HFF-Myc (cell line): ENCODE results near the gene LRMDA.

ENCODE experiments used
- DNase-seq: peaks from one replicate; pipeline ENCODE4 v3.0.0-alpha.2; 2011; ENCODE audit warnings: low read depth; ENCODE audit errors: extremely low read depth
- H3K4me3 ChIP-seq: replicated peaks from 2 replicates; pipeline ENCODE4 v1.5.1; 2011; ENCODE audit warnings: low read depth, mild to moderate bottlenecking, control low read depth, low read length
- CTCF ChIP-seq: IDR thresholded peaks from 2 replicates; pipeline ENCODE4 v1.5.1; 2012; ENCODE audit warnings: mild to moderate bottlenecking, low read depth, low read length, control low read depth; ENCODE audit errors: missing control alignments

LRMDA gene

GRCh38 chr10:76357726-76358415 lies 926.4 kb downstream of the LRMDA start:
- H3K4me3 ChIP-seq, result no peak overlapping the region
- TF ChIP-seq CTCF, result no peak
- no peak for DNase-seq

GRCh38 chr10:76358743-76359395 lies 927.4 kb downstream of the LRMDA start:
- no peak overlapping the region for H3K4me3 ChIP-seq
- DNase-seq, result no peak
- TF ChIP-seq CTCF, result no peak

- DNase-seq, result no peak
- no peak for TF ChIP-seq CTCF
- H3K4me3 ChIP-seq, result no peak overlapping the region
These were observed 944.3 kb downstream of the LRMDA start for GRCh38 chr10:76375761-76376160.

GRCh38 chr10:76382381-76382851 lies 951.0 kb downstream of the LRMDA start:
- no peak for DNase-seq
- no peak overlapping the region for H3K4me3 ChIP-seq
- no peak for TF ChIP-seq CTCF

GRCh38 chr10:76388321-76389023 lies 957.0 kb downstream of the LRMDA start:
- H3K4me3 ChIP-seq, result no peak overlapping the region
- TF ChIP-seq CTCF, result no peak

GRCh38 chr10:76393875-76394706 lies 962.7 kb downstream of the LRMDA start:
- no peak for DNase-seq
- no peak overlapping the region for H3K4me3 ChIP-seq
- TF ChIP-seq CTCF, result no peak

More at GRCh38 chr10:76388321-76389023, 957.0 kb downstream of the LRMDA start:
- DNase-seq, result no peak
